NB4 (cell line): ENCODE results near the gene ARHGAP33.

ENCODE experiments used
- DNase-seq: peaks from one replicate; pipeline ENCODE4 v3.0.0; 2010; ENCODE audit warnings: low read depth
- H3K4me3 ChIP-seq: one replicate; pipeline ENCODE4 v1.5.1; 2011; ENCODE audit warnings: mild to moderate bottlenecking, low read depth, low read length, moderate library complexity
- CTCF ChIP-seq: IDR thresholded peaks from one replicate; pipeline ENCODE4 v1.5.1; 2012; ENCODE audit warnings: low read depth, low read length
- MAX ChIP-seq: IDR thresholded peaks from 2 replicates; pipeline ENCODE4 v1.6.1; 2011; ENCODE audit warnings: low read depth, low read length
- MYC ChIP-seq: IDR thresholded peaks from 2 replicates; pipeline ENCODE4 v1.6.1; 2011; ENCODE audit warnings: low read depth, low read length
- POLR2A ChIP-seq: IDR thresholded peaks from 2 replicates; pipeline ENCODE4 v1.6.1; 2011; ENCODE audit warnings: mild to moderate bottlenecking; ENCODE audit not compliant: insufficient read length; ENCODE audit errors: extremely low read depth

ARHGAP33 gene

GRCh38 chr19:35812220-35813042 is 37.1 kb downstream of the ARHGAP33 start, which contains the start of gene PRODH2:
TSS of gene PRODH2 (minus strand) at chr19:35812845. CDS start at chr19:35812805, 40 bp downstream.
- no peak for DNase-seq
- TF ChIP-seq POLR2A (no peak), MAX (no peak), CTCF (no peak), MYC (no peak)
- no peak within 1 kb of the TSS for H3K4me3 ChIP-seq

DNA sequence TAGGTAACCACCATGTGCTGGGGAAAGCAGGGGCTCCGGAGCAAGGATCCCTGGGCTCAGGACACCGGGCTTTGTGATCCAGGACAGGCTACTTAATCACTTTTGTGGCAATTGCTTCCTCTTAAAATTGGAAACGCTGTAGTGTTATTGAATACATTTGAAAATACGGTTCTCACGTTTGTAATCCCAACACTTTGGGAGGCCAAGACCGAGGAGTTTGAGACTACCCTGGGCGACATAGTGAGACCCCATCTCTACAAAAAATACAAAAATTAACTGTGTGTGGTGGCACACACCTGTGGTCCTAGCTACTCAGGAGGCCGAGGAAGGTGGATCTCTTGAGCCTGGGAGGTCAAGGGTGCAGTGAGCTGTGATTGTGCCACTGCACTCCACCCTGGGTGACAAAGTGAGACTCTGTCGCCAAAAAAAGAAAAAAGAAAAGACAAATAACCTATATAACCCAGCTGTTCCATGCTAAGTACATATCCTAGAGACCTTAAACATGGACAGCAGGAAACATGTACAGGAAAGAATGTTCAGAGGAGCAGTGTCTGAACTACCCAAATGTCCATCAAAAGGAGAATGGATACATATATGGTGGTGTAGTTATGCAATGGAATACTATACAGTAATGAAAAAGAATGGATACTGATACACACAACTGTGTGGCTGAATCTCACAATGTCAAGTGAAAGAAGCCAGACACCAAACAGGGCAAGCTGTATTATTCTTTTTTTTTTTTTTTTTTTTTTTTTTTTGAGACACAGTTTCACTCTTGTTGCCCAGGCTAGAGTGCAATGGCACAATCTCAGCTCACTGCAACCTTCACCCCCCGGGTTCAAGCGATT is 37.9 kb downstream of the ARHGAP33 start:
- TF ChIP-seq CTCF (no peak), MAX (no peak), MYC (no peak), POLR2A (no peak)
- no peak overlapping the region for H3K4me3 ChIP-seq
- no peak for DNase-seq

GRCh38 chr19:35816262-35816661 is 40.9 kb downstream of the ARHGAP33 start:
- no peak for DNase-seq
- H3K4me3 ChIP-seq = no peak overlapping the region
- no peak for TF ChIP-seq POLR2A
- no peak for TF ChIP-seq CTCF
- TF ChIP-seq MYC = no peak

- no peak for TF ChIP-seq CTCF
- no peak for TF ChIP-seq POLR2A
- TF ChIP-seq MAX = no peak
- TF ChIP-seq MYC = no peak
- no peak overlapping the region for H3K4me3 ChIP-seq
- no peak for DNase-seq
Observed at GRCh38 chr19:35816846-35817245, 41.5 kb downstream of the ARHGAP33 start.

- no peak for DNase-seq
- H3K4me3 ChIP-seq = no peak overlapping the region
- no peak for TF ChIP-seq MAX
- no peak for TF ChIP-seq MYC
- TF ChIP-seq CTCF = no peak
- TF ChIP-seq POLR2A = no peak
Observed at GRCh38 chr19:35818445-35818844, 43.1 kb downstream of the ARHGAP33 start.
